B cell (primary cell): Measurements from ENCODE around the gene GPR15.

Experiments
- CTCF ChIP-seq: fragments of 200-600 bp; IDR thresholded peaks from one replicate; pipeline ENCODE4 v1.8.0; 2022; ENCODE audit warnings: antibody characterized with exemption, mild to moderate bottlenecking
- EZH2 ChIP-seq: IDR thresholded peaks from 2 replicates; pipeline ENCODE4 v1.6.1; 2012; ENCODE audit warnings: borderline replicate concordance, low read depth, mild to moderate bottlenecking, moderate library complexity, low read length; ENCODE audit not compliant: insufficient read depth, poor library complexity, severe bottlenecking

GRCh38 chr3:98513736-98514135, 18.0 kb upstream of the GPR15 start:
- TF ChIP-seq CTCF = no peak
- TF ChIP-seq EZH2 = no peak
